H54 (cell line): ENCODE results near the gene PXN.
"Not testable (repeated sequence)": the region's sequence is repeated elsewhere in the genome, so short reads cannot be mapped to it uniquely, and the experiment has no call there.

Experiments
- DNase-seq: peaks from one replicate; pipeline ENCODE4 v3.0.0; 2011; ENCODE audit warnings: low spot score, mixed read lengths; ENCODE audit not compliant: insufficient read length
- FAIRE-seq: peaks from 3 replicates; lab custom pipeline; 2011; peaks lifted over from hg19 to GRCh38; lab: Jason Lieb, UNC
- POLR2A ChIP-seq: IDR thresholded peaks from 2 replicates; pipeline ENCODE4 v1.6.1; 2011; ENCODE audit warnings: low read depth, mild to moderate bottlenecking, low read length

The PXN gene

GRCh38 chr12:120254809-120255208 lies 10.7 kb downstream of the PXN start:
- no peak for TF ChIP-seq POLR2A
- DNase-seq (no peak), FAIRE-seq (no peak)

DNA sequence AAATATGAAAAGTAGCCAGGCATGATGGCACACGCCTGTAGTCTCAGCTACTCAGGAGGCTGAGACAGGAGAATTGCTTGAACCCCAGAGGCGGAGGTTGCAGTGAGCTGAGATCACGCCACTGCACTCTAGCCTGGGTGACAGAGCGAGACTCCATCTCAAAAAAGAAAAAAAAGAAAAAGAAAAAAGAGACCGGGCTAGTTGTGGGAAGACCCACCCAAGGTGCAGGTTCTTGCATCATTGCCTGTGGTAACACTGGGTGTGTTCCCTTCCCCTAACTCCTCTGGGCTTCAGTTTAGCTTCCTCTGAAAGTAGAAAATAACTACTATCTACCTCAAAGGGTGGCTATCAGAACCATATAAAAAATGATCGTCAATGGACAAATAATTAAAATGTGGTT lies 12.2 kb downstream of the PXN start:
- not testable (repeated sequence) for DNase-seq, FAIRE-seq

DNA sequence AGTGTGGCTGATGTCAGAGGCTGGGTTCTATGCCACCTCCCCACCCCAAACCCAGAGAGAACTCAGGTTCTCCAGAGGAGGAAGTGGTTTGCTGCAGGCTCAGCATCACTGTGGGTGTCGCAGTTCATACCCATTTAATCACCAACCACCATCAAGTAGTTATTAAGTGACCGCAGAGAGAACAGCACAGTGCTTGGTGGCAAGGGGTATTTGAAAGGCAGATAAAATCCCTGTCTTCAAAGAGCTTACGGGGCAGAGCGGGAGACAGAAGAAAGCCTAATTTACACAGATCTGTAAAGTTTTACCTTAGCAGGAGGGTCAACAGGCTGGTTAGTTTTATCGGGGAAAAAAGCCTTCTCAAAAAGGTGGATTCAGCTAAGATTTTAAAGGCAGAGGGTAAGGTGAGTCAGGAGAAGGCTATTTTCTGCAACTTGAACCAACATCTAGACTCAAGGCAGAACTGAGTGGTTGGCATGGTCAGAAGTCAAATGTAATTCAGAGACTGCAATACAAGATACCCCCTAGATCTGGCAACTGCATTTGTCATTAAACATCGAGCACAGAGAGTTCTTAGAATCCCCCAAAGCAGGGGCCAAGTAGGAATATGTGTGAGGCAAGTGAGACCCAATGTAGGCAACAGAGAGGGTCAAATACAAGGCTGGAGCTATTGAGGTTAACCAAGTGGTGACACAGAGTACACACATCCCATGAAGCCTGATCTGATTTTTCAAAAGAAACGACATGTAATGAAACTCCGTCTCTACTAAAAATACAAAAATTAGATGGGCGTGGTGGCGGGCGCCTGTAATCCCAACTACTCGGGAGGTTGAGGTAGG lies 13.2 kb downstream of the PXN start:
- FAIRE-seq (no peak), DNase-seq (no peak)
- TF ChIP-seq POLR2A, result no peak

- not testable (repeated sequence) for DNase-seq, FAIRE-seq
Measured at GRCh38 chr12:120251364-120252070, 14.0 kb downstream of the PXN start.

DNA sequence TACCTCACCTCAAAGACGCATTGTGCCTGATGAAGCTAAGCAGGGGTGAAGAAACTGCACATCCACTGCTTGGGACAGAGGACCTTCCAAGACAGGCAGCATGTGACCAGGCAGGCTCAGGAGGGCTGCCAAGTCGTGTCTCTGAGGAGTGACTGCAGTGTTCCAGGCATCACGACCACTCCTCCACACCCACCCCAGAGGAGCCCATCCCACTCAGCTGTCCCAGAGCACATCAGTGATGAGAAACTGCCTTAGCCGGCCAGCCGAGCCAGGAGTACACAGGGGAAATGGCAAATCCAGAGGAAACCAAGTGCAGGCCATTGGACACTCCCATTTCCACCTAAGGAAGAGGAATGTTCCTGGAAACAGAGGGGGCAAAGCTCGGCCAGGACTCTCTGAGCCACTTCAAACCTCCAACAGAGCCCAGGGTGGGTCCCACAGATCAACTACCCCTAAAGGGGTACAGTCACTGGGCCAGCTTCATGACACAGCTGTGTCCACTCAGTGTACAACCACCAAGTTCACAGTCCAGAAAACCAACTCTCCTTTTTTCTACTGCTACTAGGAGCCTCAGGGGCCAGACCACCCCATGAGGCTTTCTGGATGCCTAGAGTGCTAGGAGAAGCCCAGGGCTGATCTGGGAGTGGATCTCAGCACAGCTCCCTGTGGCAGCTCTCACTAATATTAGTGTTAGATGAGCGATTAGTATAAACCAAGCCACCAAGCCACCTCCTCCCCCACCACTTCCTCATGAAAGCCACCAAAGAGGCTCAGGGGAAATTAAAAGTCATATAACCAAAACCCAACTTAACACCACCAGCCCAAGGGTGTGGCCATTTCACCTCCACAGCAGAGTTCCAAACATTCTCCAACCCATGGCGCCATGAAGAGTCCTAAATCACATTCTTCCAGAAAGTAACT lies 15.4 kb downstream of the PXN start:
- no peak for TF ChIP-seq POLR2A
- DNase-seq (no peak), FAIRE-seq (no peak)

DNA sequence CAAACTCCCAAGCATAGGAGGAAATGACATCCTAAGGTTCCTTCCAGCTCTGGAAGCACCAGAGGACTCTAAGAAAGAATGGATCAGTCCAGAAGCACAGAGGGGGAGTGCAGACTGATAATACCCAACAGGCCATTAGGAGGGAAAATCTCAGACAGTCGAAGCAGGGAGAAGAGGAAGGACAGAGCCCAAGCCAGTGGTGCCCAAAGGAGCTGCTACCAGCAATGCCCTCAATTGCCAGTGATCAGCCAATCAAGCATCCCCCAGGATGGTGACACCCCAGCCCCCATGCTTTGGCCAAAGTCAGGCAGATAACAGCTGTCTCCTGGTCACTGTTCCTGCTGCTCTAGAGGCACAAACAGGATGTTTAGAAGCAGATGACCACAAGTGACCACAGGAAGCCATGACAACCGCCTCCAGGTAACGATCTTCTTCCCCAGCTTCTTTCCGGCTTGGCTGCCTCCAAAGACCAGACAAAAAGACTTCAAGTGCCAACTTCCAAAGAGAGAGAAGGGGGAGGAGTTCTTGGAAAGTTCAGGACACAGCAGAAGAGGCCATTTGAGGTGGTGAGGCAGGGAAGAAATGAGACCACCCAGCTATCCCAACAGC lies 16.2 kb downstream of the PXN start:
- FAIRE-seq (no peak), DNase-seq (no peak)
- no peak for TF ChIP-seq POLR2A

- TF ChIP-seq POLR2A, result no peak
- DNase-seq (no peak), FAIRE-seq (no peak)
Measured at GRCh38 chr12:120247621-120248030, 17.9 kb downstream of the PXN start.

- no peak for TF ChIP-seq POLR2A
- FAIRE-seq, result no peak
Measured at GRCh38 chr12:120247183-120247582, 18.3 kb downstream of the PXN start.

DNA sequence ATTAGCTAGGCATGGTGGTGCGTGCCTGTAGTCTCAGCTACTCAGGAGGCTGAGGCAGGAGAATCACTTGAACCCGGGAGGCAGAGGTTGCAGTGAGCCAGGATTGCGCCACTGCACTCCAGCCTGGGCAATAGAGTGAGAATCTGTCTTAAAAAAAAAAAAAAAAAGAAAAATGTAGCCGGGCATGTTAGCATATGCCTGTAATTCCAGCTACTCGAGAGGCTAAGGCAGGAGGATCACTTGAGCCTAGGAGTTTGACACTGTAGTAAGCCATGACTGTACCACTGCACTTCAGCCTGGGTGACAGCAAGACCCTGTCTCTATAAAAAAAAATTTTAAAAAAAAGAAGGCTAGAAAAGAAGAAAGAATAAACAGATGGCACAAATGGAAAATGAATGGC lies 18.8 kb downstream of the PXN start:
- not testable (repeated sequence) for FAIRE-seq, DNase-seq

More at GRCh38 chr12:120247183-120247582, 18.3 kb downstream of the PXN start:
- no peak for DNase-seq

DNA sequence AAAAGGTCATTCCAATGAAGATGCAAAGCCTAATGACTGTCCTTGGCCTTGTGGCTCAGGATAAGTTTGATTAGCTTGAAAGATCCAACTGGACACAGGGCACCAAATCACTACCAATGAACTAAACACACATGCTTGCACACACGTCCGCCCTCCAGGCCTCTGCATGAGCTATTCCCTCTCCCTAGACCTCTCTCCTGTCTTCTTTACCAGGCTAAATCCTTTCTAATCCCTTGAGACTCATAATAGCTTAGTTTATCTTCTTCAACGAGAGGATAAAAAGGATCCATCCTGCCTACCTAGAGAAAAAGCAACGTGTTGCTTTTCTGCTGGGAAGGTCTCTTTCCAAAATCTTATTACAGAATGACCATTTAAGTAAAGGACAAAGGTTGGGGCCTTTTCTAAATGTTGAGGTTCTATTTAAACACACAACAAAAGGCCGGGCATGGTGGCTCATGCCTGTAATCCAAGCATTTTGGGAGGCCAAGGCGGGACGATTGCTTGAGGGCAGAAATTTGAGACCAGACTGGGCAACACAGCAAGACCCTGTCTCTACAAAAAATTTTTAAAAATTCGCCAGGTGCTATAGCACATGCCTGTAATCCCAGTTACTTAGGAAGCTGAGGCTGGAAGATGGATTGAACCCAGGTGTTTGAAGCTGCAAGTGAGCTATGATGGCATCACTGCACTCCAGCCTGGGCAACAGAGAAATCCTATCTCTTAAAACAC lies 22.4 kb downstream of the PXN start:
- DNase-seq (no peak), FAIRE-seq (no peak)
- TF ChIP-seq POLR2A, result no peak

- FAIRE-seq (no peak), DNase-seq (no peak)
- TF ChIP-seq POLR2A, result no peak
Measured at GRCh38 chr12:120242275-120242799, 23.2 kb downstream of the PXN start.

GRCh38 chr12:120241561-120242274 lies 23.8 kb downstream of the PXN start:
- FAIRE-seq (no peak), DNase-seq (no peak)
- TF ChIP-seq POLR2A, result no peak

DNA sequence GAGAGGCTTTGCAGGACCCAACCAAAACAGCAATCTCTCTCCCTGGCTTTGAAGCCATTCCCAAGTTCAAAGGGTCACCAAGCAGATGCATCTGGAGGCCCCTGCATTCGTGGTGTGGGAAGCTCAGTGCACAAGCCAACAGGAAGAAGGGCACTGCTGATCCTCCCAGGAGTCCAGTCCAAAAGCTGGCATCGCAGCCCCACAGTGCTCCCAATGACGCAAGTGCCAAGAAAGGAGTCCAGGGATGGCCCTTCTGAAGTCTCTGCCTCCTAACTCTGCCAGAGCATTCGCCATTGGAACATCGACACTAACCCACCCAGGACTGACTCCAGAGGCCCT lies 25.1 kb downstream of the PXN start:
- FAIRE-seq, result no peak
- TF ChIP-seq POLR2A, result no peak
- DNase-seq, result no peak
